NCI-H2029 treated with DMSO at 0.1 percent for 48 hours (cell line): Measurements from ENCODE around the gene OBSCN.

Experiments
- DNase-seq: peaks from one replicate; lab custom pipeline; 2025; lab: John Stamatoyannopoulos, UW

The OBSCN gene

GRCh38 chr1:228320394-228320793 is 112.5 kb downstream of the OBSCN start:
- no peak for DNase-seq

DNA sequence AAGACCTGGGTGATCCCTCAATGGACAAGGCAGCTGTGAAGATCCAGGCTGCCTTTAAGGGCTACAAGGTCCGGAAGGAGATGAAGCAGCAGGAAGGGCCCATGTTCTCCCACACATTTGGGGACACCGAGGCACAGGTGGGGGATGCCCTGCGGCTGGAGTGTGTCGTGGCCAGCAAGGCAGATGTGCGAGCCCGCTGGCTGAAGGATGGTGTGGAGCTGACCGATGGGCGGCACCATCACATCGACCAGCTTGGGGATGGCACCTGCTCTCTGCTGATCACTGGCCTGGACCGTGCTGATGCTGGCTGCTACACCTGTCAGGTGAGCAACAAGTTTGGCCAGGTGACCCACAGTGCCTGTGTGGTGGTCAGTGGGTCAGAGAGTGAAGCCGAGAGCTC is 113.6 kb downstream of the OBSCN start:
- no peak for DNase-seq

DNA sequence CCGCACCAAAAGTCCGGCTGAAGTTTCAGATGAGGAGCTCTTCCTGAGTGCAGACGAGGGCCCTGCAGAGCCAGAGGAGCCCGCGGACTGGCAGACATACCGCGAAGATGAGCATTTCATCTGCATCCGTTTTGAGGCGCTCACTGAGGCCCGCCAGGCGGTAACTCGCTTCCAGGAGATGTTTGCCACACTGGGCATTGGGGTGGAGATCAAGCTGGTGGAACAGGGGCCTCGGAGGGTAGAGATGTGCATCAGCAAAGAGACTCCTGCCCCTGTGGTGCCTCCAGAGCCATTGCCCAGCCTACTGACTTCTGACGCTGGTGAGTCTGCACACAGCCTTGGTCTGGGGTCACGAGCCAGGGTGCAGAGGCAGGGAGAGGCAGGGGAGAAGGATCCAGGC is 114.1 kb downstream of the OBSCN start:
- no peak for DNase-seq

- DNase-seq, result no peak
Measured at GRCh38 chr1:228323401-228323800, 115.6 kb downstream of the OBSCN start.

- no peak for DNase-seq
Measured at GRCh38 chr1:228325267-228325666, 117.4 kb downstream of the OBSCN start.

GRCh38 chr1:228329887-228330286 is 122.0 kb downstream of the OBSCN start:
- no peak for DNase-seq

DNA sequence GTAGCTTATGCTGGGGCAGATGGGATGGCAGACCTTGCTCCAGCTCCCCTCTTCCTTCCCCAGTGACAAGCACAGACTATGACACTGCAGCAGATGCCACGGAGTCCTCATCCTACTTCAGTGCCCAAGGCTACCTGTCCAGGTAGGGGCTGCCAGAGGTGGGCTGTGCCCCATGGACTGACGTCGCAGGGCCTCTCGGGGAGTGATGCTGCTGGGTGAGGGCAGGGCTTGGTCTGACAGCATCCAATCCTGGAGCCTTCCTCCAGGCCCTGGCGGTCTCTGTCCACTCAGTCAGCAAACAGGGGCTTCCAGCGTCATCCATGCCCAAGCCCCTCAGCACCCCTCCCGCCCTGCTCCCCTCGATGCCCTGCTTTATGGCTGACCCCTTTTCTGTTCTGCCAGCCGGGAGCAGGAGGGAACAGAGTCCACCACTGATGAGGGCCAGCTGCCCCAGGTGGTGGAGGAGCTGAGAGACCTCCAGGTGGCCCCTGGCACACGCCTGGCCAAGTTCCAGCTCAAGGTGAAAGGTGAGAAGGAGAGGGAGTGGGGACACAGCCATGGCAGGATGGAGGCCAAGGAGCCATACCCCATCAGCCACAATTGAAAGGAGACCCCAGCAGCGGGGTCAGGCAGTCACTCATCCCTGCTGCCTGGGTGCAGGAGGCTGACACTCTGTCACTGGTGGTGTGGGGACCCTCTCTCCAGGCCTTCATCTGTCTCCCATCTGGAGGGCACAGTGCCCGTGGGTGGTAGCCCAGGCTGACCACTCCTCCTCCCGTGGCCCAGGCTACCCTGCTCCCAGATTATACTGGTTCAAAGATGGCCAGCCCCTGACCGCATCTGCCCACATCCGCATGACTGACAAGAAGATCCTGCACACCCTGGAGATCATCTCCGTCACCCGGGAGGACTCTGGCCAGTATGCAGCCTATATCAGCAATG is 125.2 kb downstream of the OBSCN start:
- no peak for DNase-seq

DNA sequence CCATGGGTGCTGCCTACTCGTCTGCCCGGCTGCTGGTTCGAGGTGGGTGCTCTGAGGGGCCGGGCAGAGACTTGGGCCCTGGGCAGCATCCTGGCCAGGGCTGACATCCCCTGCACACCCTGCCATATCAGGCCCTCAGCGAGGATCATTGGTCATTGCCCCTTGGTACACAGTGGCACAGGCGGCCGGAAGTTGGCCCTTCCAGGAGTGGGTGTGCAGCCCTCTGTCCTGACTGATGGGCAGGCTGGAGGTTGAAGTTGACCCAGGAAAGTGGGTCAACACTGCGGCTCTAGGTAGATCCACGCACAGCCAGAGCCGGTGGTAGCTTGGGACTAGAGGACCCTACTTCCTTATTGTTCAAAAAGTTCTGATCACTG is 125.9 kb downstream of the OBSCN start:
- DNase-seq, result no peak

GRCh38 chr1:228334226-228334935 is 126.5 kb downstream of the OBSCN start:
- DNase-seq, result no peak

DNA sequence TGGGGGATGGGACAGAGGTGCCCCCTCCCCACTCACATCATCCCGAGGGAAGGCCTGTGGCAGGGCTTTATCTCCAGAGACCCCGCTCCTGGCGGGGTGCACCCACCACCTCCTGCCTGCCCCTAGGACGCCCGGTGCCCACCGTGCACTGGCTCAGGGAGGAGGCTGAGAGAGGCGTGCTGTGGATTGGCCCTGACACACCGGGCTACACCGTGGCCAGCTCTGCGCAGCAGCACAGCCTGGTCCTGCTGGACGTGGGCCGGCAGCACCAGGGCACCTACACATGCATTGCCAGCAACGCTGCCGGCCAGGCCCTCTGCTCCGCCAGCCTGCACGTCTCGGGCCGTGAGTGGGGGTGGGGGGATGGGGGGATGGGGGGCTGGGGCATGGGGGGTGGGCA is 127.1 kb downstream of the OBSCN start:
- DNase-seq, result no peak

- no peak for DNase-seq
Measured at GRCh38 chr1:228335406-228336307, 127.8 kb downstream of the OBSCN start.

DNA sequence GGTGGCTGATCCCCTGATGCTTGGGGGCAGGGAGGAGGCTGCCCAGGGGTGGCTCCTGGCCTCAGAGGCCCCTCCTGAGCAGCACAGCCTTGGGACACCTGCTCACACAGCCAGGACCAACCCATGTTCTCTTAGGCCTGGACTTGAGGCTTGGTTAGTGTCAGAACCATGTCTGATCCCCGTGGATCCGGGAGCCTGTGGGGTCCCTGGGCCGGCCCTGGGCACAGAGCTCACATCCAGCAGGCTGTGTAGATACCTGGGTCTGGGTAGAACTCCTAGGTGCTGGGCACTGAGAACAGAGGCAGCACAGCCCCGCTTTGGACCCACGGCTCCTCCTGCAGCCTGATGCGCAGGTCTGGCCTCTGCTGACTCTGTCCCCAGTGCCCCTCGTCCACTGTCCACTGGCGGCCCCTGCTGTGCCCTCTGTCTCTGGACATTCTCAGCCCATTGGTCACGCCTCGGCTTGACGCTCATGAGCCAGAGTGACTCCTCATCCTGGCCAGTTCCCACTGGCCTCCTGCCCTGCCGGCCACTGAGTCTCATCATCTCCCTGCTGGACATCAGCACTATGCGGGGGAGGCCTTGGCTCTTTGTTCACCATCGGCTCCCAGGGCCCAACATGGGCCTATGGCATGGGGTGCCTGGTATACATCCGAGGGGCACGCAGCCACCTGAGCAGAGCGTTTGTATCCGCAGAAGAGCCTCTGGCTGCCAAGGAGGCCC is 128.6 kb downstream of the OBSCN start:
- DNase-seq, result no peak

DNA sequence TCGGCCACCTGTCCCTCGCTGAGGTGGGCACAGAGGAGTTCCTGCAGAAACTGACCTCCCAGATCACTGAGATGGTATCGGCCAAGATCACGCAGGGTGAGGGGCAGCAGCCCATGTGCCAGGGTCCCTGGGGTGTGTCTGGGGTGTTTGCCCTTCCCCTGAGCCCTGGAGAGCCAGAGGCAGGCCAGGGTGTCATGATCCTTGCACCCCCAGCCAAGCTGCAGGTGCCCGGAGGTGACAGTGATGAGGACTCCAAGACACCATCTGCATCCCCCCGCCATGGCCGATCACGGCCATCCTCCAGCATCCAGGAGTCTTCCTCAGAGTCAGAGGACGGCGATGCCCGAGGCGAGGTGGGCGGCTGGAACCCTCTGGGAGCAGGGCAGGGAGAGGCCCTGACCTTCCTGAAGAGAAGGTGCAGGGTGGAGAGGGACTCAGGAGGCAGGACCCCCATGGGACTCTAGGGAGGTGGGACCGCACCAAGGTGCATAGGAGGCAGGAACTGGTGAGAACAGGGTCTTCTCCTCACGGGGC is 129.3 kb downstream of the OBSCN start:
- no peak for DNase-seq

DNA sequence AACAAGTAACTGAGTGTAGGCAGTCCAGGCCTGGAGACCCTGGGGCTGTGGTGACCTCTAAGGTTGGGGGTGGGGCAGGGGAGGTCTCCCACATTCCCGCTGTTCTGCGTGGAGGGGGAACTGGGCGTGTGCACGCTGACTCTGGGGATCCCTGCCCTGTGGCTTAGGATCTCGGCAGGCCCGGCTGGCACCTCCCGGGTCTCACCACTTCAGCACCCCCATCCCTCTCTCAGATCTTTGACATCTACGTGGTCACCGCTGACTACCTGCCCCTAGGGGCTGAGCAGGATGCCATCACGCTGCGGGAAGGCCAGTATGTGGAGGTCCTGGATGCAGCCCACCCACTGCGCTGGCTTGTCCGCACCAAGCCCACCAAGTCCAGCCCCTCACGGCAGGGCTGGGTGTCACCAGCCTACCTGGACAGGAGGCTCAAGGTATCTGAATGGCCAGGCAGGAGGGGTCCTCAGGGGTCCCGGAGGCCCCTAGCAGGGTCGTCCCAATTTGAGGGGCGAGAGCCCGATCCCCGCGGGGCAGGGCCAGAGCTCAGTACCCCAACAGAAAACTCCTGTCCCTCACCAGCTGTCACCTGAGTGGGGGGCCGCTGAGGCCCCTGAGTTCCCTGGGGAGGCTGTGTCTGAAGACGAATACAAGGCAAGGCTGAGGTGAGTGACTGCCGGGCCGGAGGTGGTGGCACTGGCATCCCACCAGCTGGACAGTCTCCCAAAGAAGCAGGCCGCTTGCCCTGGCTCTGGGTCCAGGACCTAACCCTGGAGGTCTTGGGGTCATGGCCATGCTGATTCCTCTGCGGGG is 130.1 kb downstream of the OBSCN start:
- DNase-seq, result no peak

DNA sequence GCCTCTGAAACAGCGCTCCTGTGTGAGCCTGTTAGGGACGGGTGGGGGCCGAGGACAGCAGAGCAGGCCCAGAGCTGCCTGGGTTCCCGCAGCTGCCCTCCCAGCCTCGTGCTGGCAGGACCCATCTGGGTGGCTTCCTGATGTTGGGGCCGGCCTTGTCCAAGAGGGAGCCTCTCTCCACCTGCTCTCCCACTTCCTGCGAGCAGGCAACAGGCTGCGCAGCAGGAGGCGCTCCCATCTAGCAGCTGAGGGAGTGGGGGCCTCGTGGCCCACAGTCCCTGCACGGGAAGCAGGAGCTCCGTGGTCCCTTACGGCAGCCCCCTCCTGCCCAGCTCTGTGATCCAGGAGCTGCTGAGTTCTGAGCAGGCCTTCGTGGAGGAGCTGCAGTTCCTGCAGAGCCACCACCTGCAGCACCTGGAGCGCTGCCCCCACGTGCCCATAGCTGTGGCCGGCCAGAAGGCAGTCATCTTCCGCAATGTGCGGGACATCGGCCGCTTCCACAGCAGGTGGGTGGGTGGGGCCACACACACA is 130.7 kb downstream of the OBSCN start:
- DNase-seq, result no peak

DNA sequence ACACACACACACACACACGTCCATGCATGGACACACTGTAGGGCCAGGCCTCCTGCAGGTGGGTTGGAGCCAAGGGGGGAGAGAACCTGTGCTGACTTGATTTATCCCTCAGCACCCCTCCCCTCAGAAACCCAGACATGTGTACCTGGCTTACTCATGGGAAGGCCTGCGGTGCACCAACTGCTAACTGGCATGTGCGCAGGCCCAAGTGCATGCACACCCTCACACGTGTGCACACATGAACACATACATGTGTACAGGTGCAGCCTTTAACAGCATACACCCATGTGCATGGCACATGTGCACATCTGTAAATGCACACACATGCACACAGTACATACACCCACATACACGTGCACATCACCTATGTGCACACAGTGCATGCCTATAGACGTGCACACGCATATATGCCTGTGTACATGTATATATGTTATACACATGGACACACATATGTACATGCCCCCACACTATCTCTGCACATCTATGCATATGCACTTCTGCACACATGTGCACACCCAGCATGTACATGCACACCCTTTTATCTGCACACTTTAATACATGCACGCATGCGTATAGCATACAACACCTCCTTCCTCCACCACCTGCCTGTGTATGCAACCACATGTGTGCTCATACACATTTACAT is 131.3 kb downstream of the OBSCN start:
- DNase-seq, result no peak

- DNase-seq, result no peak
Measured at GRCh38 chr1:228339766-228340685, 132.2 kb downstream of the OBSCN start.

DNA sequence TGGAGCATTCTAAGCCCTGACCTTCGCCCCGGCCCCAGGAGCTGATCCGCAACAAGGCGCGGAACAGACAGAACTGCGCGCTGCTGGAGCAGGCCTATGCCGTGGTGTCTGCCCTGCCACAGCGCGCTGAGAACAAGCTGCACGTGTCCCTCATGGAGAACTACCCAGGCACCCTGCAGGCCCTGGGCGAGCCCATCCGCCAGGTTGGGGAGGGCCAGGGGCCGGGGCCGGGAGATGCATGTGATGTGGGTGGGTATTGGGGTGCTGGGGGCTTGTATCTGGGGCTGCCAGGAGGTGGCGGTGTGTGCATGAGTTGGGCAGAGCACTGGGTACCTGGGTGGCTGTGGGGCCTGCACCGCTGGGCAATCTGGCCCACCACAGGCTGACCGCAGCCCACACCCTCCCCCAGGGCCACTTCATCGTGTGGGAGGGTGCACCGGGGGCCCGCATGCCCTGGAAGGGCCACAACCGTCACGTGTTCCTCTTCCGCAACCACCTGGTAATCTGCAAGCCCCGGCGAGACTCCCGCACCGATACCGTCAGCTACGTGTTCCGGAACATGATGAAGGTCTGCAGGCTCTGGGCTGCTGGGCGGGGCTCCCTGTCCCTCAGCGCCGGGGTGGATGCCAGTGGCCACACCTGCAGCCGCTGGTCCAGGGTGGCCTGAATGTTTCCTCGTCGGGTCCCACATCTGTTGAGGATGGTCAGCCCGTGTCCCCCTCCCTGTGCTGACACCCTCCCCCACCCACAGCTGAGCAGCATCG is 133.0 kb downstream of the OBSCN start:
- DNase-seq, result no peak
